ENCODE measurements around the gene PTPRE. TPM values are rescaled to one million over a fixed set of nuclear protein-coding genes. Genes with fewer than 3 reads are reported as not detected.
A peak's percentile ranks its signal among the peaks of the same experiment; 100 is the strongest.

PTPRE gene
- total RNA-seq, 2 donors from 2014 or later = 26.9 to 36.1 TPM

DNA sequence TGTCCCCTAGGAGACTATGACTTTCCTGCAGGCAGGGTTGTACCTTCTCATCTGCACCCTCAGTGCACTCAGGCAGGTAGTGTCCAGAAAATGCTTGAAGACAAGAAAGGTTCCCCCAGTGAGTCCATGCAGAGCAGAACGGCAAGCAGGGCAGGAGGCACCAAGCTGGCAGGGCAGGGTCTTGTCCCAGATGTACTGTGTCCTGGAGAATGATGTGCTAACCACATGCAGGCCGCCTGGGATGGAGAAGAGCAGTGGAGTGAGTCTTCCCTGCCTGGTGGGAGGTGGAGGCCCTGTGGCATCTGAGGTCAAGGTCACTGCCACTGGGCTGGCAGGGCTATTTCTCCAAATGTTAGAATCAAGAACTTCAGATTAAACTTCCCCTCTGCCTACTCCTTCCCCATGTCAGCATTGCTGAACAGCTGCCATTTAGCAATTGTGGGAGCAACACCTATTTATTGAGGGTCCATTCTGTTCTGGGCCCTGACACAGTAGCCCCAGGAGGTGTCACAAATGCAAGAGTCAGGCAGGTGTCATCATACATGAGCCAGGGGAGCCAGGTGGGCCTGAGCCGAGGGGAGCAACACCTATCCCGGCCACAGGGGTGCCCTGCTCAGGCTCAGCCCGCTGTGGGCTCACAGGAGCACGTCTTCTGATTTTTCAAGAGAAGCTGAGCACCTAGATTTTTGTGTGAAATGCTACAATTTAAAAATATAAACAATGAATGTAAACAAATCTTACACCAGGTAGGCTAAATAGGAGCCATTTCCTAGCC is 34.1 kb downstream of the PTPRE start:
- intact Hi-C loops (cut with DNase I, micrococcal nuclease) = no loop called here
- no peak for DNase-seq
- ATAC-seq = no peak

DNA sequence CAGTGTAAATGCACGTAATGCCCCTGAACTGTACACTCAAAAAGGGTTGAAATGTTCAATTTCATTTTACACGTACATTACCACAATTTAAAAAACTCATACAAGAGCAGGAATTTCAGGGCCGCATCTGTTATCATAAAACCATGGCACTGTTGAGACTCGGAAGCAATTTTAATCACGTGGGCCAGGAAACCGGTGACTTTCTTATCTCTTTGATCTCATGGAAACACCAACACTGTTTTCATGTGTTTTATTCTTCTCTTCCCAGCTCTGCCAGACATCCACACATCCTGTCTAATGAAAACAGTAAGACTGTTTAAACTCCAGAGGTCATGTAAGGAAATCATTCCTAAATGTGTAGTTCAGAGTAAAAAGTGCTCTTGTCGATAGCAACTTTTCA is 35.9 kb downstream of the PTPRE start:
- peak; percentile 17 for ATAC-seq
- DNase-seq = no peak
- intact Hi-C loops (cut with DNase I, micrococcal nuclease) = no loop called here

DNA sequence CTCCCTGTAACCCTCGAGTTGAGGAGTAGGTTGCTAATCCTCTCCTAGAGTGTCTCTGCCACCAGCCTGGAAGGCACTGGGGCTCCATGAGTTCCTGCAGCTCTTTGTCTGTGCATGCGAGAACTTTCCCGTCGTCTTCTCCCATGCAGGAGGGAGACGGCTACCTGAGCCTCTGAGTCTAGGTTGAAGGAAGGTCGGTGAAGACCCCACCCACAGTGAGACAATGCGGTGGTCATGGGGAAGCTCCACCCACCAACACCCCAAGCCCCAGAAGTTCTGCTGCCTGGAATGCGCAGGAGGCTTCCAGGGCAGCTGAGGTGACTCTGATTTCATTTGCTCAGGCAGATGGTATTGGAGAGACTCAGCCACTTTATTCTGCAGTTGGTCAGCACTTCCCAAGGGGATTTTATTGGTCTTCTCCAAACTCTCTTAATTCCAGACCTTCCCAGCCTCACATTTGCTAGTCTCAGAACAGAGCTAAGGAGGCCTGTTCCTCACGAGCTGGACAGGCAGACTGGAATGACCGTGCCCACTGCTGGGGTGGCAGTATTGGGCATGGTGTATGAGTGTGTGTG is 36.5 kb downstream of the PTPRE start:
- DNase-seq (no peak), ATAC-seq (no peak)
- intact Hi-C loops (cut with DNase I, micrococcal nuclease) = no loop called here

DNA sequence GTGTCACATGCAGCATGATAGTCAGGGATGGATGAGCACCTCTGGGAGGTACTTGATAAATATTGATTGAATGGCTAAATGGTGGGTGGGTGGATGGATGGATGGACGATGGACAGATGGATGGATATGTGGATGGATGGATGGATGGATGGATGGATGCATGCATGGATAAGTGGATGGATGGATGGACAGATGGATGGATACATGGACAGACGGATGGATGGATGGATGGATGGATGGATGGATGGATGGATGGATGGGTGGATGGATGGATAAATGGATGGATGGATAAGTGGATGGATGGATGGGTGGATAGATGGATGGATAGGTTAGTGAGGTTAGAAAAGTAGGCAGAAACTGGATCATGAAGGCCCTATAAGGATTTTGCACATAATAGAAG is 37.4 kb downstream of the PTPRE start:
- intact Hi-C loops (cut with DNase I, micrococcal nuclease) = no loop called here
- DNase-seq (no peak), ATAC-seq (no peak)

DNA sequence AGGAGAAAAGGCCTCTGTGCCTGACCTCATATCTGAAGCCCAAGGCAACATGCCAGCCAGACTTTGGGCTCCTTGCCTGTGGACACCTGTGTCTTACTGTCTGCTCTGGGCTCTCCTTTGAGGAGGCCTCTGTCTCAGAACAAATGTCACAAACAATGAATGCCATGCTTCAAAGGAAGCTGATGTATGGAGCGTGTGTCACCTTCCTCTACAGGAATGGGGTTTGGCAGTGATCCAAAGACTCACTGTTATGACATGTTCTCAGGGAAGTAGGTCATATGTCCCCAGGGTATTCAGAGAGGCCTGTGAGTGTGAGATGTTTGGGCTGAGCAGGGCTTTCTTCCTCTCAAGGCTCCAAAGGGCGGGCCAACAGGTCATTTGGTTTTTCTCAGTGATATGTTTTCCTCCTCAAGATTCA is 38.4 kb downstream of the PTPRE start:
- no peak for DNase-seq
- ATAC-seq = peak; percentile 98
- intact Hi-C loops (cut with DNase I, micrococcal nuclease) = no loop called here

DNA sequence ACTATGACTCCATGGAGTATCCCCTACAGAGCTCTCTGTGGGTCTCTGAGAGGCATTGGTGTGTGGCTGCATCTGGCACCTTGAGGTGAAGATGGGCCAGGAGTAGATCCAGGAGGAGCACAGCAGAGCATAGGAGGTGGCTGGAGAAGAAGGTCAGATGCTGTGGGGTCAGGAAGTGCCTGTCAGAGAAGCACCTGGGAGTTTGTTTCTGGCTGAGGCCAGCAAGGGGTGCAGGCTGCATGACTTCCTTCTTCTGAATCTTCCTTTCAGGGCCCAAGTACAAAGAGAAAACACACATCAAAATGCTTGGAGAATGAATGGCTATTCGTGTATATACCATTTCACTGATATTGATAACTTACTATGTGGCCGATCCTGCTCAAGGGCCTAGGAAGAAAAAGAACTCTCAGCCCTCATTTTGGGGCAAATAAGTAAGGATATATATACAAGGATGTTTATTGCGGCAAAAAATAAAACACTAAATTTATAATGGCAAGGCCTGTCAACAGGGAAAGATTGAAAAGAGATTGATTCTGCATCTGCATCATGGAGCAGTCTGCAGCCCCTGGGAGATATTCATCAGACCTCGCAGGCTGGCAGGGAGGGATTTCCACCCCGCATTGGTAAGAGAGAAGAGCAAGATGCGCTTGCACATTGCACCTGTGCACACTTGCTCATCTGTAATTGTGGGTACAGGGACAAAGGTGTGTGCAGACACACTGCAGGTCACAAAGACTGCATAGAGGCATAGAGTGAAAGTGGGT is 39.2 kb downstream of the PTPRE start:
- intact Hi-C loops (cut with DNase I, micrococcal nuclease) = no loop called here
- ATAC-seq (peak; percentile 12), DNase-seq (no peak)

DNA sequence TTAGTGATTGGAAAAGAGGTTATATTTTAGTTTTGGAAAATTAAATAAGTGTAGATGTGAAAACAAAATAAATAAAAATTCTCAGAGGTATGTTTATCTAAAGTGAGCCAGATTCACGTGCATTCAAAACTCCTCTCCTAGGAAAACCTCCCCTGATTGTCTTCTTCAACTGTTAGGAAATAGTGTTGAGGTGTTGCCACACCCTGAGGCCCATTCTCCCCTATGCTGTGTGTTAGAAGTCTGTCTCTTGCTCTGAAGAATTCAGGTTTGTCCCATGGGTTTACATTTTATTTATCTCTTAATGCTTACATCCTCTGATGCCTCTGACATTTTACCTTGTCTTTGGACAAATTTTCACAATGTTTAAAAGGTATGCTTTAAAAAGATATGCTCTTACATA is 40.3 kb downstream of the PTPRE start:
- DNase-seq (no peak), ATAC-seq (no peak)
- intact Hi-C loops (cut with DNase I, micrococcal nuclease) = no loop called here

DNA sequence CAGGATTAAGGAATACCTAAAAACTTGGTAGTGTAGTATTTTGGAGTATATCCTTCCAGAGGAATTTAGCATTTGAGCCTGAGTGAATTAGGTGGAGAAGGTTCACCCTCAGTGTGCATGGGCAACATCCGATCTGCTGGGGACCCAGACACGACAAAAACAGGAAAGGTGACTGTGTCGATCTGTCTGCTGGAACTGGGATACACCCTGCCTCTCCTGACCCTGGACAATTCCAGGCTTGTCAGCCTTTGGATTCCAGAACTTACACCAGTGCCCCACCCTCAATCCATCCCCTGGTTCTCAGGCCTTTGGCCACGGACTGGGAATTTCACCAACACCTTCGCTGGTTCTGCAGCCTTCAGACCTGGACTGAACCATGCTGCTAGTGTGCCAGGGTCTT is 41.9 kb downstream of the PTPRE start:
- intact Hi-C loops (cut with DNase I, micrococcal nuclease) = no loop called here
- DNase-seq (no peak), ATAC-seq (no peak)

DNA sequence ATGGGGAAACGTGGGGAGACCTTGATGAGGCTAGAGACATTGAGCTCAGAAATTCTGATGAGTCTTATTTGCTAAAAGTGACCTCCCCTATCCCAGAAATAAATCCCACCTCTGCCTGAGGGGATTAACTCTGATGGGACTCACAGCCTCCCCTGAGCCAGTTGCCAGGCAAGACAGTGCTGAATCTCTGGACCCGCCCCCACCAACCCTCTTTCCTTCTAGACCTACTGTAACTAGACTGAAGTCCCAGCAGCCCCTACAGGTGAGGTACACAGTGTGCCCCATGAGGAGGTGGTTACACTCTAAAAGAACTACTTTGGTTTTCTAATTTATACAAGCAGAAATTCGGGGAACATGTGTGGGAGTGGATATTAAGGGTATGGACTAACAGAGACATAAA is 42.9 kb downstream of the PTPRE start:
- intact Hi-C loops (cut with DNase I, micrococcal nuclease) = no loop called here
- no peak for ATAC-seq
- DNase-seq = no peak

DNA sequence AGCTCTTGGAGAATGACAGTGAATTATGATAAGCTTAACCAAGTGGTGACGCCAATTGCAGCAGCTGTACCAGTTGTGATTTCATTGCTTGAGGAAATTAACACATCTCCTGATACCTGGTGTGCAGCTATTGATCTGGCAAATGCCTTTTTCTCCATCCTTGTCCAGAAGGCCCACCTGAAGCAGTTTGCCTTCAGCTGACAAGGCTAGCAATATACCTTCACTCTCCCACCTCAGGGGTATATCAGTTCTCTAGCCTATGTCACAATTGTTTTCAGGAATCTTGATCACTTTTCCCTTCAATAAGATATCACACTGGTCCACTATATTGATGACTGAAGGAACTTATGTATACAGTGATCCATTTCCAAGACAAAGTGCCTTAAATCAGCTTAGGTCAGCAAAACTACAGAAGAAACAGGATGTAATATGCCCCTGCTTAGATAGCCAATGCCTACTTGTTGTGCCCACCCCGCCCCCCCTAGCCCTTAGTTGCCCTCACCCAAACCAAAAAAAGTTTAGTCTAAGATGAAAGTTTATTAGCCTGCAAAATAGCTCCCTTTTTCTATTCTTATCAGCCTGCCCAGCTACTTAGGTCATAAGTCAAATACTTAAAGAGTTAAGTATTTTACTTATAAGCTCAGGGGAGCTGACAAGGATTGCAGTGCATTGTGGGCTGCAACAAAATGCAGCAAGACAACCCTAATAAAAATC is 45.1 kb downstream of the PTPRE start:
- ATAC-seq = no peak

DNA sequence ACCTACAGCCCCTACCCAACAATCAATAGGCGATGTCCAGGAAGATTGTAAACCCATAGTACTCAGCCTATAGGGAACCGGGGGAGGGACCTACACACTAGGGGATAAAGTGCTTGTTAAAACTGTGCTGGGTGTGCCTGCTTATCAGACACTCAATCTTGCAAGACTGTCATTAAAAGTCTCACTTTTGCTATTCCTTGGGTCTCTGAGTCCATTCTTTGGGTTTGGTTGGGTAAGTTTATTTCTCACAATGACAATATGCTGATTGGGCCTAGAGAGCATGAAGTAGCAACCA is 45.6 kb downstream of the PTPRE start:
- intact Hi-C loops (cut with DNase I, micrococcal nuclease) = no loop called here
- ATAC-seq = peak; percentile 81
- DNase-seq = no peak

More for the DNA sequence above, 45.1 kb downstream of the PTPRE start:
- intact Hi-C loops (cut with DNase I, micrococcal nuclease) = no loop called here
- DNase-seq = no peak

DNA sequence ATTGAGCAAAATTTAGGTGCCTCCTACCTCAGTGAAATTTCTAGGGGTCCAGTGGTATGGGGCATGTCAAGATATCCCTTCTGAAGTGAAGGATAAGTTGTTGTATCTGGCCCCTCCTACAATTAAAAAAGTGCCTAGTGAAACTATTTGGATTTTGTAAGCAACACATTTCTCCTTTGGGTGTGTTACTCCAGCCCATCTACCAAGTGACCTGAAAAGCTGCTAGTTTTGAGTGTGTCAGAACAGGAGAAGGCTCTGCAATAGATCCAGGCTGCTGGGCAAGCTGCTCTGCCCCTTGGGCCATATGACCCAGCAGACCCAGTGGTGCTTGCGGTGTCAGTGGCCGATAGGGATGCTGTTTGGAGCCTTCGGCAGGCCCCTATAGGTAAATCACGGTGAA is 46.0 kb downstream of the PTPRE start:
- ATAC-seq (no peak), DNase-seq (no peak)
- intact Hi-C loops (cut with DNase I, micrococcal nuclease) = no loop called here

DNA sequence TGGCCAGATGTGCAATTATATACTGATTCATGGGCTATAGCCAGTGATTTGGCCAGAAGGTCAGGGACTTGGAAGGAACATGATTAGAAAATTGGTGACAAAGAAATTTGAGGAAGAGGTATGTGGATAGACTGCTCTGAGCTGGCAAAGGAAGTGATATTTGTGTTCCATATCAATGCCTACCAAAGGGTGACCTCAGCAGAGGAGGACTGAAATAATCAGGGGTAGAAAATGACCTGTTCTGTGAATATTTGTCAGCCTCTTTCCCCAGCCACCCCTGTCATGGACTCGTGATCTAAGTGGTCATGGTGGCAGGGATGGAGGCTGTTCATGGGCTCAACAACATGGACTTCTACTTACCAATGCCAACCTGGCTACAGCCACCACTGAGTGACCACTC is 47.0 kb downstream of the PTPRE start:
- ATAC-seq = no peak
- no peak for DNase-seq
- intact Hi-C loops (cut with DNase I, micrococcal nuclease) = no loop called here

DNA sequence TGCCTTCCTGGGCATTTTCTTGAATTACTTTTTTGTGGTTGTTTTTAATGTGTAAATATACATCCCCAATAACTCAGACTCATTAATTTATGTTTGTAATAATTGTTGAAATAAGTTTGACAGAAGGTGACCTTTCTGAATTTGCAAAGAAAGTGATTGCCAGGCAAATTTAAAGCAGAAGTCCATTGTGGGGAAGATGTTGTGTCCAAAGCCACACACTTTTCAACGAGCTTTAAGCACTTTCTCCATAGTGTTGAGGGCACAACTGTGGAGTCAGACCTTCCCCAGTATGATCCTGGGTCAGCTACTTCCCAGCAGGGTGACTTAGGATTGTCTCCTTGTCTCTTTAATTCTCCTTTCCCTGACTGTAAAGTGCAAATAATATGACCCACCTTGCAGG is 52.5 kb downstream of the PTPRE start:
- DNase-seq (no peak), ATAC-seq (no peak)
- intact Hi-C loops (cut with DNase I, micrococcal nuclease) = no loop called here

DNA sequence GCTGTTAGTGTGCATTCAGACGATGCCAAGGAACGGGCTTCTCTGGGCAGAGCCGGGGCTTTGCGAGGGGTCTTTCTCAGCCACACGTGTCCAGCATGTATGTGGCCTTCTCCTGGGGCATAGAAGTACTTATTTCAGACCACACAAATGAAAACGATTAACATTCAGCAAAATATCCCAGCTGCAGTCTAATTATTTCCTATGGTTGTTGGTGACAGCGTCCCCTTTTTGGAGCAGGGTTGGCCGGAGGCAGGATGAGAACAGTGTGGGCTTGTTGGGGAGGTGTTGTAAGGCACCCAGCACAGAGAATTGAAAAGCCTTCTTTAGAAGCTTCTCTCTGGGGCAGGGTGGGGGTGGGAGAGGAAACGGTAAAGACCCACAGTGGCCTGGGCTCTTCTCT is 54.2 kb downstream of the PTPRE start:
- no peak for ATAC-seq
- no peak for DNase-seq
- intact Hi-C loops (cut with DNase I, micrococcal nuclease) = no loop called here

DNA sequence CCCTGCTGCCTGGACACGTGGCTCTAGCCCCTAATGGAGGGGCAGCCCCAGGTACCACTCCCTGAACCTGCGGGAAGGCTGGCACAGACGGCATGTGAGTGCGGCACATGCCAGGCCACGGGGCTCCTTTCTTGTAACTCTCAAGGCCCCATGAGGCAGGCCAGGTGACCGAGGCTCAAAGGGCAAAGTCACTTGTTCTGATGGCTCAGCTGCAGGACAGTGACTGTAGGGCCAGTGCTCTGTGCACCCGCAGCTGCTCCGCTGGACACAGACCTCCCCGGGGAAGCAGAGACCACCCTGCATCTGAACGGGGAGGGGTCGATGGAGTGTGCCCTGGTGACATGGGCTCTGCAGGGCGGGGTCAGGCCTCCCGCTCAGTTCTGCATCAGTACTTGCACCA is 55.3 kb downstream of the PTPRE start:
- ATAC-seq = no peak
- intact Hi-C loops (cut with DNase I, micrococcal nuclease) = no loop called here
- DNase-seq = no peak

DNA sequence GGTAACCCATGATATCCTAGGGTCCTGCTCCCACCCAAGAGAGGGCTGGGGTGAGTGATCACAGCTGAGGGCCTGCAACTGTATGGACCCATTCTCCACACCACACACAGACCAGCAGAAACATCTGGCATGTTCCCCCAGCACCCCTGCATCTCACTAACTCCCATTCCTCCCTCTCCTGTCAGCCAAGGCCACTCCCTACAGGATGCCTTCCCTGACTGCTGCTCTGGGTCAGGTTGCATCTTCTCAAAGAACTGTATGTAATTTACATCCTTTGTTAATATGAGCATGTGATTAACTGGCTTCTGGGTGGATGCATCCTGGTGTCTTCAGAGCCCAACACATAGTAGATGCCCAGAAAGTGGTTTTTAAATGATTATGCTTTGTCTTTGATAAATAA is 56.2 kb downstream of the PTPRE start:
- ATAC-seq = no peak
- intact Hi-C loops (cut with DNase I, micrococcal nuclease) = no loop called here
- no peak for DNase-seq

DNA sequence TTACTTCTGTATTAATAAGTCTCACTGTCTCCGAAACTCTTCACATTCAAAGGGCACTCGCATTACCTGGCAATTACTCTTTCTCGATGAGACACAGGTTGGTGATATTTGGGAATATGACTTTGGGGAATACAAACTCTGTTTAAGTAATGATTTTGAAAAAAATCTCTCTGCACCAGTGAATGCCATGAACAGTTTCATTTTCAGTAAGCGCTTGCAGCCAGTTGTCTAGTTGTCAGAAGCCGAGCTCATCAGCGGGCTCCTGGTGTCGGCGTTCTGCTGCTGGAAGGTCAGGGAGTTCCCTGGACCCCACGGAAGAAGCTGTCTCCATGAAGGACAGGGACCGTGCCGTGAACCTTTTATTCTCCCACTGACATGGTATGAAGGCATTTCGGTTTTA is 57.7 kb downstream of the PTPRE start:
- intact Hi-C loops (cut with DNase I, micrococcal nuclease) = no loop called here
- ATAC-seq (no peak), DNase-seq (no peak)

DNA sequence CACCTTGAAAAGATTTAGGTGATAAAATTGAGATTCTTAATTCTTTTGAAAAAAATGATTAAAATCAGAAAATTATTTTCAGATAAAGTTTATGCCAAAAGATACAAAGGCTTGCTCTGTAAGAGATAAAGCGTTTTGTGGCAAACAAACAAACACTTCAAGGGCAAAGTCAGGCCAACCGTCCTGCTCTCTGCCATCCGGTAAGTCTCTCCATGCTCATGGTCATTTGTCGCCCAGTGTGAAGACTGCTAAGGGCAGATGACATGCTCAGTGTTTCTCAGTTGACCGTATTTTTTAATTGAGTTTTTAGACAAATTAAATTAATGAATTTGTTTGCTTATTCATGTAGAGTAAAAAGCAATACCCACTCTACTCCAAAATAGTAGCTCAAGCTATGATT is 60.0 kb downstream of the PTPRE start:
- intact Hi-C loops (cut with DNase I, micrococcal nuclease) = no loop called here
- no peak for DNase-seq
- ATAC-seq = no peak

DNA sequence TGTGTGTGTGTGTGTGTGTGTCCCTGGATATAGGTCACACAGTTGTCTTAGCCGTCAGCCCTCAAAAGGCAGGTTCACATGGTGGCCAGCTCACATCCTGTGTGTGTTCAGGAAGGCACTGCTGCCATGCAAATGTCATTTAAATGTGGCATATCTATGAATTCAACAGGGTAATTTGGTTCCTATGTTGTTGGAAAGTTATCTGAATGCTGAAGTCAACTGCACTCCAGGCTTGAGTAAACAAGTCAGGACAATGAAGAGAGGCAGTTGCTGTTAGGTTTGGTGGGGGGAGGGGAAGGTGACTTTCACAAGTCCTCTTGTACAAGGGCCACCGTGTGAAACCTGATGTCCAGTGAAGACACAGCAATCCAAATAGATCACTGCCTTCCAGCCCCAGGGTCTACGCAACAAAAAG is 61.1 kb downstream of the PTPRE start:
- intact Hi-C loops (cut with DNase I, micrococcal nuclease) = no loop called here
- ATAC-seq (peak; percentile 30), DNase-seq (no peak)

Data from left colon (tissue), 2 donors.